ENCODE results near the gene CDK13.

CDK13 gene

DNA sequence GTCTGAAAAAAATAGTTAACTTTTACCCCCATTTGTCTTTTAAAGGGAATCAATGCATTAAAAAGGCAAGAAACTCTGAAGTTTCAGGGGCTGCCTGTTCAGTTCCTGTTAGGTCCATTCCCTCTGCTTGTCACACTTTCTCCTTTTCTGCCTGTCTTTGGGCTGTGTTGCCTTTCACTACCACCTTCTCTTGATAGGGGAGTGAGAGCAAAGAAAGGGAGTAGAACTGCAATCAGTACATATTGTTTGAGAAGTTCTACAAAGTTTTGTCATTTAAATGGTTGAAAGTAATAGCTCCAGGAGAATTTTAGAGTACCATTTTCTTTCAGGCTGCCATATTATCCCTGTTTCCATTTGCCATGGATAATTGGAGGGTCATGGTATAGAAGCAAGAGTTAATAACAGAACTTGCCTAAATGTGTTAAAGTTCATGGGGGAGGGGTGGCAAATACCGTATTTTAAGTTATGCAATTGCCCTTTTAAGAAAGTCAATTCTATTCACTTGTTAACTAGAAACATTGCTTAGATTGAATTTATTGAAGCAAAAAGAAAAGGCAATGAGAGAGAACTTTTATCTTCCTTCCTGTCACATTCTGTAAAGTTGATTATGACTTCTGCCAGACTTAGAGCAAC lies 145.8 kb downstream of the CDK13 start:
- in situ Hi-C loops (cut with HindIII; ENCODE audit: low sequenced_read_pairs) = no loop called here
- TF ChIP-seq CTCF (IDR thresholded peaks at IDR 0.05; ENCODE audit: low read depth, low read length, missing control alignments) = no peak
- DNase-seq (ENCODE audit: low read depth) = no peak
- H3K4me3 ChIP-seq (ENCODE audit: low read depth, low read length) = no peak overlapping the region

DNA sequence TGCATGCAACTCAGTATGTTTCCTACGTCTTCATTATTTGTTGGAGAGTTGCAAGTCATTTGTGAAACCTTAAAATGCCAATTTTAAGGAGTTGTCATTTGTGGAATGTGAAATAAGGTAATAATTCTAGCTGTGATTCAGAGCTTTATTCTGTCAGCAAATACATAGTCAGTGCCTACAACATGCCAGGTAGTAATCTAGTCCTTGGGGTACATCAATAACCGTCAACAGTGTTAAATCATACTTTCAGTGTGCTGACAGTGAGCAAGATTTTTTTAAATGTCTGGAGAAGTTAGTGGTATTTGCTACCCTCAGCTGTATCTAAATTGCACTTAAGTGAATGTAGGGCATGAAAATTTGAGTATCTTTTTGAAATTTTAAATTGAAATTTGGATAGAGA lies 147.7 kb downstream of the CDK13 start:
- no peak for TF ChIP-seq CTCF (IDR thresholded peaks at IDR 0.05; ENCODE audit: low read depth, low read length, missing control alignments)
- H3K4me3 ChIP-seq (ENCODE audit: low read depth, low read length) = no peak overlapping the region
- no peak for DNase-seq (ENCODE audit: low read depth)
- in situ Hi-C loops (cut with HindIII; ENCODE audit: low sequenced_read_pairs) = no loop called here

DNA sequence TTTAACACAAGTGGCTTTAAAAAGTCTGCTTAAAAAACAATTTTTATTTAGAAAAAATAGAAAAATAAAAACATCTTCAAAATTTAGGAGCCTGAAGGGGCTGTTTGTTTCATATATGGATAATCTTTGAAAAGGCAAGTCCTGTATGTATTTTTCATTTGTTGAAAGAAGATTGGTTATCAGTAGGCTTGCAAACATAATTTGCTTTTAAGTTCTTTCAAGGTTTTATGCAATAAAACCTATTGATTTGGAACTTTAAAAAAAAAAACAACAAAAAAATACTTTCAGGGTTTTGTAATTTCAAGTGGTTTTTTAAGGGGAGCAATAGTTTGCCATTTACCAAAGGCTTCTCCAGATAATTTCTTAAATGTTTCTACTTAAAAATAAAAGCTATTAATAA lies 148.8 kb downstream of the CDK13 start:
- TF ChIP-seq CTCF (IDR thresholded peaks at IDR 0.05; ENCODE audit: low read depth, low read length, missing control alignments) = no peak
- DNase-seq (ENCODE audit: low read depth) = no peak
- no peak overlapping the region for H3K4me3 ChIP-seq (ENCODE audit: low read depth, low read length)
- in situ Hi-C loops (cut with HindIII; ENCODE audit: low sequenced_read_pairs) = no loop called here

DNA sequence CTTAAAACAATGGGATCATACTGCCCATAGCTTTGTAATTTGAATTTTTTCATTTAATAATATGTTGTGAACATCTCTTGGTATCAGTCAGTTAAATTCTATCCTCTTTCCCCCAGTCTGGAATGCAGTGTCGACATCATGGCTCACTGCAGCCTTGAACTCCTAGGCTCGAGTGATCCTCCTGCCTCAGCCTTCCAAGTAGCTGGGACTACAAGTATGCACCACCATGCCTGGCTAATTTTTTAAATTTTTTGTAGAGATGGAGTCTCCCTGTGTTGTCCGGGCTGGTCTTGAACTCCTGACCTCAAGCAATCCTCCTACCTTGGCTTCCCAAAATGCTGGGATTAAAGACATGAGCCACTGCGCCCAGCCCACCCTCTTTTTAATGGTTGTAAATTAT lies 149.8 kb downstream of the CDK13 start:
- DNase-seq (ENCODE audit: low read depth) = no peak
- no peak for TF ChIP-seq CTCF (IDR thresholded peaks at IDR 0.05; ENCODE audit: low read depth, low read length, missing control alignments)
- in situ Hi-C loops (cut with HindIII; ENCODE audit: low sequenced_read_pairs) = no loop called here
- H3K4me3 ChIP-seq (ENCODE audit: low read depth, low read length) = no peak overlapping the region

DNA sequence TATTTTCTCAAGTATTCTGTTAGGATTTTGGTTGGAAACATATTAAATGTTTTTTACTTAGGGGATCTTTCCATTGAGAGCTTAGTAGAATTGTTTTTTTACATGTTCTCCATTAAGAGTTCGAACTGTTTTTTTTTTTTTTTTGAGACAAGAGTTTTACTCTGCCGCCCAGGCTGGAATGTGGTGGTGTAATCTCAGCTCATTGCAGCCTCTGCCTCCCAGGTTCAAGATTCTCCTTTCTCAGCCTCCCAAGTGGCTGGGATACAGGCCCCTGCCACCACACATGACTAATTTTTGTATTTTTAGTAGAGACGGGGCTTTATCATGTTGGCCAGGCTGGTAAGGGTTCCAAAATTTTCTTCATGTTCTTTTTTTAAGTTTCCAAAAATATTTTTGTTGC lies 151.1 kb downstream of the CDK13 start:
- in situ Hi-C loops (cut with HindIII; ENCODE audit: low sequenced_read_pairs) = no loop called here
- H3K4me3 ChIP-seq (ENCODE audit: low read depth, low read length) = no peak overlapping the region
- DNase-seq (ENCODE audit: low read depth) = no peak
- no peak for TF ChIP-seq CTCF (IDR thresholded peaks at IDR 0.05; ENCODE audit: low read depth, low read length, missing control alignments)

DNA sequence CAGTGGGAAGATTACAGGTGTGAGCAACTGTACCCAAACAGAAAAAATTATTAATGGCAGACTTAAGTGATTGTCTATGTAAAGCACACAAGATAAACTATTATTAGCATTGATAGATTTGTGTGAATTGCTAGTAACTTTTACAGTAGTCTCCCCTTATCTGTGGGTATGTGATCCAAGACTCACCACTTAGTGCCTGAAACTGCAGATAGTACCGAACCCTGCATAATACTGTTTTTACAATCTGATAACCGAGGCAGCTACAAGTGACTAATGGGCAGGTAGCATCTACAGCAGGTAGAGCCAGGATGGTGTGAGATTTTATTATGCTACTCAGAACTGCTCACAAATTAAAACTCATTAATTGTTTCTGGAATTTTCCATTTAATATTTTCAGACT lies 152.8 kb downstream of the CDK13 start:
- in situ Hi-C loops (cut with HindIII; ENCODE audit: low sequenced_read_pairs) = no loop called here
- no peak for TF ChIP-seq CTCF (IDR thresholded peaks at IDR 0.05; ENCODE audit: low read depth, low read length, missing control alignments)
- H3K4me3 ChIP-seq (ENCODE audit: low read depth, low read length) = no peak overlapping the region
- DNase-seq (ENCODE audit: low read depth) = no peak

All from astrocyte of the cerebellum (primary cell).